HG02571 (cell line): ENCODE data around the gene NCOR2.

ENCODE experiments used
- ATAC-seq: cut with Tn5 transposase; IDR thresholded peaks from one replicate; pipeline ENCODE4 v1.9.1; 2021; ENCODE audit warnings: mild to moderate bottlenecking, moderate library complexity; ENCODE audit not compliant: unreplicated experiment

The NCOR2 gene

DNA sequence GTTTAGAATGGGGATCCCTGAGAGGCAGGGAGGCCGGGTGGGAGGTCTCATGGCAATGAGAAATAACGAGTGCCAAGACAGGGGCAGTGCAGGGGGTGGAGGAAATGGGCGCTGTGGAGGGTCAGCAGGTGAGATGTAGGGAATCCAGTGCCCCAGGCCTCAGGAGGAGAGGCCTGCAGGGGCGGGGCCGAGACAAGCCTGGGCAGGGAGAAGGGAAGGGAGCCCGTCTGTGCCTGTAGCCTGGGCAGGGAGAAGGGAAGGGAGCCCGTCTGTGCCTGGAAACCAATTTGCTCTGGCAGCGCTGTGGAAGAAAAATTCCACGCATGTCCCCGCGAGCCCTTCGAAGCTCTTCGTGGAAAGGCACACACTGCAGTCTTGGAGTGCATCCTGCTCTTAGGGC is 10.6 kb upstream of the NCOR2 start:
- no peak for ATAC-seq

DNA sequence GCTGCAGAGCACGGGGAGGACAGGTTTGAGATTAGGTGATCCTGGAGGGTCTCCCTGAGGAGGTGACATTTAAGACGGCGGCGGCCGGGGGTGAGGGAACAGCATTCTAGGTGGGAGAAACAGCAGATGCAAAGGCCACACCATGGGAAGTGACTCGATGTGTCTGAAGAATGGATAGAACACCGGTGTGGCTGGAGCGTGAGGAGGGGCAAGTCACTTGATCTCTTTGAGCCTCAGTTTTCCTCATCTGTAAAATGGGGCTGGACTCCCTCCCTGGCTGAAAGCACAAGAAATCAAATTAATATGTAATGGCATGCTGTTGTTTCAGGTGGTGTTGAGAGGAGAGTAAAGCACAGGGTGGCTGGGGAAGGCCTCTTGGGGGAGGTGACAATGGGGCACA is 10.0 kb upstream of the NCOR2 start:
- ATAC-seq, result no peak

DNA sequence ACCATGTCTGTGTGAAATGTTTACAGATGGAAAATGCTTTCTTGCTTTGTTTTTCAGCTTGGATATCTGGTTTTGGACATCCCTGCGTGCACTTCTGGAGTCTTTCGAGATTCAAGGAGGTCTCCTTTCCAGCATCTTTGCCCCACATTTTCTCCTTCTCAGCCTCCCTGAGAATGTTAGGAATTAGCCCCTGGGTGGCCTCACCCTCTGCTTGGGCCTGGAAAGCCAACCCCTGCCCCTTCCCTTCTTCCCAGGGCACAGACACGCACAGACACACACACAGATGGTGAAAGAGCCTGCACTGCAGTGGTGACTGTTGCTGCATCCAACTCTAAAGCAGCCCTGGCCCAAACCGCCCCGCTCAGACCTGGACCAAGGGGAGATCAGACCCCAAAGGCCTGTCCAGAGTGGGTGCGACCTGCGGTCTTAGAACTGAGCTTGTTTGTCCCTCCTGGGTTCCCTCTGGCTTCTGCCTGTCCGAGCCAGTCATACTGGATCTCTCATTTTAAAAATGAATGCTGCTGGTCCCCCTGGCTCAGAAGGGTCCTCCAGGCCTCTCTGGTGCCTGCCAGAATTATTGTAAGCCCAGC is 8.7 kb upstream of the NCOR2 start:
- no peak for ATAC-seq

DNA sequence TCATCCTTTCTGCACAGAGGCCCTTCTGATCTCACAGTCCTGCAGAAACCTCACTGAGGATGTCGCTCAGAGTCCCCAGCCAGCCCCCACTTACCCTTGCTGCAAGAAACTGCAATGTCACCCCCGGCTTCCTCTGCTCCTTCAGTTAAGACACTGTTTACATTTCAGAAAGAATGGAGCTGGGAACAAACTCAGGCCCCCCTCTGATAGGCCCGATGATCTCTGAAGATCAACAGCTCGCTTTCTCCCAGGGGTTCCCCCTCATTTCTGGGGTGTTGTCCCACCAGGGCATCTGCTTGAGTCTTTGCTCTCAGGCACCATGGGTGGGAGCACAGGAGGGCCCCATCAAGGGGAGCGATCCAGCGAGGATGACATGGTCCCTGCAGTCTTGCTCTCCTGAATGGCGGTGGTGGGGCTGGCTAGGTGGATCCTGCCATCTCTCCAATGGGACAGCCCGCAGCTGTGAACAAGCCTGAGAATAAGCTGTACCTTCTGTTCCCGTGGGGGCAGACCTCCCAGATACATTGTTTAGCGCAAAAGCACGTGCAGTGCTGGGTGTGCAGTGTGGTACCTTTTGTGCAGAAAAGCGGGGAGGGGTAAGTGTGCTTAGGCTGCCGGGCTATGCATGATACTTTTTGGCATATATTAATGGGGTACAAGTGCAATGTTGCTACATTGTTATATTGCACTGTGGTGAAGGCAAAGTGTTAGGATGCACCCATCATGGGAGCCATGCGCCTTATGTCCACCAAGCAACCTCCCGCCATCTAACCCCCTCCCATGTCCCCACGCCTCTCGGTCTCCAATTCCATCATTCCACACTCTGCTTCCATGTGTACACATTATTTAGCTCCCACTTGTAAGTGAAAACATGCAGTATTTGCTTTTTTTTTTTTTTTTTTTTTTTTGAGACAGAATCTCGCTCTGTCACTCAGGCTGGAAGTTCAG is 6.7 kb upstream of the NCOR2 start:
- ATAC-seq, result no peak

DNA sequence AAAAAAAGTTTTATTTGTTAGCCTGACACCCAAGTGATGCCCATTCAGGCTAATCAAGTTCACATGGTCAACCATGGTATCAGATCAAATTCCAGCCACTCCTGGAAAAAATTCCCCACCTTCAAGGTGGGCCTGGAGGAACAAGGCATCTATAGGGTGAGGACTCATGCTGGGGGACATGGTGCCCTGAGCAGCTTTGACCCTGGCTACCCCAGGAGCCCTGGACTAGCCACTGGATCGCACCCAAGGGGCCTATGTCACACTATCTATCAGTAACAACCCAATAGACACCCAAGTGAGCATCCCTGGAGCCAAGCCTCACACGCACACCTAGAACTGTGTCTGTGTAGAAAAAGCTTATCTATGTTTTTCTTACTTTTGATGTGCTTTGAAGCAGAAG is 4.1 kb upstream of the NCOR2 start:
- no peak for ATAC-seq

DNA sequence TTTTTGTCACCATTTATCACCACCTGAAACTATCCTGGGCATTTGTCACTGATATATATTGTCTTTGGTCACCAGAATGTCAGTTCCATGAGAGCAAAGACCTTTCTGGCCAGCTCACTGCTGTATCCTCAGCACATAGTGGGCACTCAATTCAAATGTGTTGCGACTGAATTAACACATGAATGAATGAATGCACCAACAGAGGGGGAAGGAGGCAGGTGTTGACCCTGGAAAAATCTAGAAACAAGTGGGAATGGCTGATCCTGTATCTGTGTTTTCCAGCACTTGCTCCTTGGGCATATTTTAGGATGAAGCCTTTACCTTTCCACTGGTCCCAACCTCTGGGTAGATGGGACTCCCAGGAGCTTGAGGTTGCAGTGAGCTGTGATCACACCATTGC is 3.4 kb upstream of the NCOR2 start:
- ATAC-seq, result no peak

DNA sequence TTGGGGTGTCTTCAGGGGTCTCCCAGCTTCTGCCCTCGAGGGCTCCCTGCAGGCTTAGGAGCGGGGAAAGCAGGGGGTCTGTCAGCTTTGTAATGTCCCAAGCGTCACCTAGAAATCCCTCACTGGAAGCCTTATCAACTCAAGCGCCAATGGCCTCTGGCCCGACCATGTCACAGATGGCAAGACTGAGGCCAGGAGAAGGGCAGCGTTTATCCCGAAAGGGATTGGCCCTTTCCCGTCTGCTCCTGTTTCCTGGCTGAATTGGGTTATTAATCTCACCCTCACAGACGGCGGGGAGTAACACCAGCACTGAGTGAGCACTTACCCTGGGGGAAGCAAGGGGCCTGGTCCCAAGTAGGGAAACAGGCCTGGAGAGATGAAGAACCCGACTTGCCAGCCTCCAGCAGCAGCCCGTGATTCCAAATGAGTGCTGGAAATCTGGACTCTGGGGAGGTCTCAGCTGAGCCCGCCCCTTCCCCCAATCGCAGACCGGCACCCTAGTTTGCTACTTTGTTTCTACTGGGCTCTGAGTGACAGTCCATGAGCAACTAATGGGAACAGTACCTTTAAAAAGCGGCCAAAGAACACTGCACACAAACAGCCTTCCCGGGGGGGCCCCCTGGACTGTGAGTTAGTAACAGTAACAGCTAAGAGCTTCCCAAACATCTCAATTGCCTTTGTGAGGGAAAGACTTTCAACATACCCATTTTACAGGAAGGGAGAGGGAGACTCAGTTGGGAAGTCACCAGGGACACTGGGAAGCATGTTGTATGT is 2.1 kb upstream of the NCOR2 start:
- ATAC-seq, result no peak

DNA sequence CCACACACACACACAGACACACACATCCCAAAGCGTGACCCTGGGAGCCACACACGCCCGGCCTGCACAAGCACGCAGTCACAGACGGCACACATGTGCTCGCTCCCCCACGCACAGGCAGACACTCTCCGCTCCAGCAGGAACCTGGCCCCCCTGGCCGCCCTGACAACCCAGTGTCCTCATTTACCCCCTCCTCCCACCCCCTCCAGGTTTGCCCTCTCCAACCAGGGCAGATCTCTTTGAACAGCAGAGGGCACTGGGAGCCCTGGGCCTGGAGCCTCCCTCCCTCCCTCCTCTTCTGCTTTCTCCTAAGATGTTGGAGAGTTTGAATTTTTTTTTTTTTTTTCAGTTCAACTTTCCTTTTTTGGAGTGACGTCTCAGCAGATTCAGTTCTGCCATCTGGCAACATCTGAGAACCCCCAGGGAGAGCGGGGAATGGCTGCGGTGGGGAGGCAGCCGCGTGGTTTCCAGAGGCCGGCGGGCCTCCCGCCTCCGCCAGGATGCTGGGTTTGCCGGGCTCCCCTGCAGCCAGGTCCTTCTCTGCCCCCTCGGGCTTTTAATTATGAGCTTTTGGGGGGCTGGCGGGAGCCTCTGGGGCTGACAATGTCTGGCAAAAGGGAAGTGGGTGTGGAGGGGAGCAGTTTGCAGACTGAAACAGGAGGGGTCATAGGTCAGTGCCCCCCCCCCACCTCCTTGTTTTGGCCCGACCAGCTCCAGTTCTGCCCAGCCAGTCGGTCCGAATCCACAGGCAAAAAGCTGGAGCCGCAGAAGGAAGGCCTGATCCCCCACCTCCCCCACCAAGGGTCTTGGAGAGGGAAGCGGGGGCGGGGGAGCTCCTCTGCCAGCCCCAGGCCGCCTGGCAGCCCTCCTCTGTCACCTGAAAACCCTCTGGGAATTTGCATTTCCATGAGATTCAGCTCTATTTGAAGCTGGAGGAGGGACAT is 1.3 kb upstream of the NCOR2 start:
- no peak for ATAC-seq

DNA sequence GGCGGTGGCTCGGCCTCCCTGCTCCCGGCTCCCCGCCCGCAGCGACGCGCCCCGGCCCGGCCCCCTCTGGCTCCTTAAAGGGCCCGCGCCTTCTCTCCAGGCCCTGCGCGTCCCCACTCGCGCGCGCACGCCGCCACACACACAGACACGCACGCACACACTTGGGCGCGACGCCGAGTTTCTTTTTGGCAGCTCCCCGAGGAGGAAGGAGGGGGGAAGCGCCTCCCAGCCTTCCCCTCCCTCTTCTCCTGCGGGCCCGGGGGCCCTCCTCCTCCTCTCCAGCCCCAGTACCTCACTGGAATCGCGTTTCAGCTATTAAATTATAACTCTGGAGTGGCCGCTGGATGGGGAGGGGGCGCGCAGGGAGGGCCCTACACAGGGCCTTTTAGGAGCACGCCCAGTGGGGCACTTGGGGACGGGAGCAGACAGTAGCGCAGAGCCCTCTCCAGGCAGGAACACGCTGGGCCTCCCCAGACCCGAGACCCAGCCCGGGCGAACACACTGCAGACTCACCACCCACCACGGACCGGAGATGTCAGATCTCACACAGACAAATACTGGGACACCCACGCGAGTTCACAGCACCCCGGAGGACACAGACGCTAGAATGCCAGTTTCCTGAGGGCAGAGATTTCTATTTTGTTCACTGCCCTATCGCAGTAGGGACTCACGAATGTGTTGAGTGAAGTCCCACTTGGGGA is 411 bp upstream of the NCOR2 start:
- peak; percentile 55 for ATAC-seq

DNA sequence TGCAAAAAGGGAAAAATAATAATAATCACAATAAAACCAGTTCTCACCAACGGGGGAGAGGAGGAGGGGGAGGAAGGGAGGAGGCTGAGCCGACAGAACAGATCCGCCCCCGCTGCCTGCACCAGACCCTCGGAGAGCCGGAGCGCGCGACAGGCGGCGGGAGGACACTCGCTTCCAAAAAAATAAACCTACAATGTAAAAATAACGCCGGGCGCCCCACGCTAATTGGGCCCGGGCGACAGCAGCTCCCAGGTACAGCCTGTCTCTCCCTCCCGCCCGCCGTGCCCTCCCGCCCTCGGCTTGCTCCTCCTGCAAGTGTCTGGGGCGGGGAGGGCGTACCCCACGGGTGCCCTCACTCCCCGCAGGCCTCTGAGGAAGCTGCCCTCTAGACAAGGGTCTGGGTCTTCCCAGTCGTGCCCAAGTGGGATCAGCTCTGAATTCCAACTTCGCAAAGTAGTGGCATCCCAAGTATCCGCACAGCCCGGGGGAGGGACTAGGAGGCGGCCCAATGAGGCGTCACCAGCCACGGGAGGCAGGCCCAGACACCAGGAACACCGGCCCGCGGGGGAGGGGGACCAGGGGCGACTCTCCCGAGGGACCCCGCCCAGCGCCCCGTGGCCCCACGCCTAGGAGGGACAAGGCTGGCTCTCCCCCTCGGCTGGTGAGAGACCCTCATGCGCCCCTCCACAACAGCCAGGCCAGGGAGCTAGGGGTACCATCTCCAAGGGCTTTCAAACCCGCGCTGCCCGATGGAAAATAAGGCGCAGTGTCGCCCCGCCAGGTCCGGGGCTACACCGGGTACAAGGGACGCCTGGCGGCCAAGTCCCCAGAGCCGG is 1.0 kb downstream of the NCOR2 start:
- peak; percentile 42 for ATAC-seq

DNA sequence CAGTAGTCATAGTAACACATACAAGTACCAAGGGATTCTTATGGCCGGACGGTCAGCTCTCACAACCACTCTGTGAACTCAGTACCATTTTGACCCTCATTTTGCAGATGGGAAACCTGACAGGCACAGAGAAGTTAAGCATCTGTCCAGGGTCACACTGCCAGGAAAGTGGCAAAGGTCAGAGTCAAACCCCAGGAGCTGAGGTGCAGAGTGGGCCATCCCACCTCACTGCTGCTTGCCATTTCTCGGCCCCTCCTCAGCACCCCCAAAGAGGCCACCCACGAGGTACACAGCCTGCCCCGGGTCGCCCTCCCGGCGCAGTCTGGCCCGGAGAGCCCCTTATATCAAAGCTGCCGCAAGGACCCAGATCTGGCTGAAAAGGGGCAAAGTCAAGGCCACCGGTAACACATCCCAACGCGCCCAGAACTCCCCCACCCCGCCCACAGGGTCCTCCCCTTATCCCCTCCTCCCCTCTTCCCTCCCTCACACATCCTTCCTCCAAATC is 1.7 kb downstream of the NCOR2 start:
- no peak for ATAC-seq

DNA sequence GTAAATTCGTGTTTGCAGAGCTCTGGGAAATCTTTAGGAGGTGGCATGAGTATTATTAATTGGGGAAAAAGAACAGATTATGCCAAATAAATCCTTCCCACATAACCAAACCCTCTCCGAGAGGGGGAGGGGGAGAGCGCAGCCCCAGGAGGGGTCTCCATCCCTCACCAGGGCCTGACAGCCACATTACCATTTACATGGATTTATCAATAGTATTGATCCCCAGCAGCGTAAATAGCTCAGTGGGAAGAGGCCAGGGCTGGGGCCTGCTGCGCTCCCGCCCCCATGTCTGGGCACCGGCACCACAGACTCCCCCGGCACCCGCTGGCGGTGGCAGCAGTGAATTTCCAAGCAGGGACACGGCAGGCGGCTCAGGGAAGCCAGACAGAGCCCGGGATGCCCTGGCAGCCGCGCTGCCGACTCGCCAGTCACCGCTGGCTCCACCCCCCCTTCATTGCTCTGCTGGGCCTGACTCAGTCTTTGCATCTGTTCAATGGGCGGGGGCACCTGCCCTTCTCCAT is 2.4 kb downstream of the NCOR2 start:
- ATAC-seq, result no peak

DNA sequence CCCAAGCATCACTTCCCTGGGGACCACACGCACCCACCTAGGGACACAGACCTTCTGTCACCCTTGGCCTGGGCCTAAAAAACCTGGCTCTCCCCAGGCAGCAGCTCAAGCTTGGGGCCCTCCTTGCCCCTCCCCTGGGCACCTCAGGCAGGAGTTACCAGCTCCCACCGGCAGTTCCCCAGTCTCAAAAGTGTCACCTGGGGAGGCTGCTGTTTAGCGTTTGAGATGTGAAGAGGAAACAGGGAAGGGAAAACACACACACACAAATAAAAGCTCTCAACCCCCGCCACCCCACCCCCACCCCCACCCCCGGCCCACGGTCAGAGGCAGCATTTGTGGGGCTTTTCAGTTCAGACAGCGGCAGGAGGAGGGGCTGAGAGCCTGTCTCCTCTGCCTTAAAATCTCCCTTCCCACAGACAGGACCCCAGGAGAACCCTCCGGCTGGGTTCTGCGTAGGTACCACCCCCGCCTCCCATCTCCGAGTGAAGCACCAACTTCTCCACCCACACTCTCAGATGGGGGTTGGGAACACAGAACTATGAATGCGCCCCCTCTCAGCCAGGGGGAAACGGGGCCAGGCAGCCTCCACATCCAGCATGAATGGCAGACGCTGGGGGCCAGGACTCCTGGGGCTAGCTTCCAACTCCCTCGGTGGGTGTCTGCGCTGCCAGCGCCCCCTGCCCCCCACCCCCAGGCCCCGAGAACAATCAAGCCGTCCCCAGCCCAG is 3.0 kb downstream of the NCOR2 start:
- ATAC-seq, result no peak

DNA sequence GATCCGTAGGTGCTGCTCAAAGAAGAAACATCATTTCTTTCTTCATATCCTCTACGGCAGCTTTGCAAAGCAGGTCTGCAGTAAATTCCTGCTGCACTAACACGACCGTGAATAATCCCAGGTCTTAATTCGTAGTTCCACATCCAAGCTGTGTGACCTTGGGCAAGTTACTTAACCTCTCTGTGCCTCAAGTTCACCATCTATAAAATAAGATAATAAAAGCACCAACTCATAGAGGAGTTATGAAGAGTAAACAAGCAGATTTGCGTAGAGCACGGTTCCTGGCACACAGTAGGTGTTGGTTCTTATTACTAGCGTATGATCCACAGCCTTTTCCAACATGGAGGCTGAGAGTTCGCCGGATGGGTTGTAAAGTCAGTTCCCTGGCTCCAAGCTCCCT is 3.6 kb downstream of the NCOR2 start:
- no peak for ATAC-seq

DNA sequence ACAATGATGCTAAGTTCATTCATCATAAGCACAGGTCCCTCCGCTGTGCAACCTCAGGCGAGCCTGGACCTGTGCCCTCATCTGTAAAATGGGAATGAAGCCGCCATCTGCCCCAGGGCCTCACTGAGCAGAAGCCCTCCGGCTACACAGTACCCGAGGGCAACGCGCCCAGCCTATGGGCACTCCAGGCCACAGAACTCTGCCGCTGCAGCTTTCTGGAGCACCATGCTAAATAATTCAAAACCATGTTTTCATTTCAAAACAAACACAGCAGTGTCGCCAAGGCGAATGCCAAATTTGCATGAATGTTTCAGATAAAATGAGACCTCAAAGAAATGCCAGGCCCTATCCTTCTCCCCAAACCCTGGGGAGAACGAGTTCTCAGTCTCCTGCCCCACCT is 4.0 kb downstream of the NCOR2 start:
- ATAC-seq, result no peak

DNA sequence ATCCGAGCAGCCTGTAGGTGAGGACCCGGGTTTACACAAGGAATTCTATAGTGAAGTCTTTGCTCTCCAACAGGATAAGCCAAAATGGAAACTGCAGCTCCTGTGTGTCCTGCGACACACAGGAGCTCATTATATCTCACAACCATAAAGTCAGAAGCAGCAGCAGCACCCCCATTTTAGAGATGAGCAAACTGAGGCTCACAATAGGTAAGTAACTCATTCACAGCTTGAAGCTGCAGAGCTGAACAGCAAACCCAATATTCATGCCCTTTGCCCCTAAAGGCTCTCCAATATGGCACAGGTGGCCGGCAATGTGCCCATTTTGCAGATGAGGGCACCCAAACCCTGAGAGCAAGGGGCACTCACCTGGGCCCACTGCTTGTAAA is 4.6 kb downstream of the NCOR2 start:
- no peak for ATAC-seq

DNA sequence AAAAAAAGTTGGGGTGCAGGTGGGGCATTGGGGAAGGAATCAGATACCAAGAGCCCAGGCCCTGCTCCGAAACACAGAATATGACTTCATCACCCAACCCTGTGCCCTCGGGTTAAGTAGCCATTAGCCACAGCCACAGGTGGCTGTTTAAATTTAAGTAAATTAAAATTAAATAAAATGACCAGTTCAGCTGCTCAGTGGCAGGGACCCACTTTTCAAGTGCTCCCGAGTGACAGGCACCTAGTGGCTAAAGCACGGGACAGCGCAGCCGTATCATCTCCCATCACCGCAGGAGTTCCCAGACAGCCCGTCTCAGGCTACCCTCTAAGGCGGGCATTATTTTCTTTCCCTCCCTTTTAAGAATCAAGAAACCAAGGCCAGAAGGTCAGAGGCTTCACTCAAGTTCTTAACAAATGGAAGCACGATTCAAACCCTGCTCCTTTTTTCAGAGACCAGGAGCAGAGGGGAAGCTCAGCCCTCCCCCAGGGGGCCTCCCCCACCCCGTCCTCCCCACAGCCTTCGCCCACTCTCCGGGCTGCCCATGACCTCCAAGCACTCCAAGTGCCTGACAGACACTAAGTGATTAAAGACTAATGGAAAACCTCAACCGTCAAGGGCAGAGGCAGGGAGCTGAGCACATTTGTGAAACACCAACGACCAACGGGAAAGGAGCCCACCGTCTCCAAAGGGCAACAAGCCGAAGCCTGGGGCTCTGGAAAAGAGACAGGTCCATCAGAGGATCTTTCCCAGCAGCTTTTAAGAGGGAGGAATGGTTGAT is 5.2 kb downstream of the NCOR2 start:
- ATAC-seq, result no peak
